Skeletal muscle tissue (tissue), 4 donors: ENCODE measurements around the gene FLOT1. TPM values are rescaled to one million over a fixed set of nuclear protein-coding genes. Genes with fewer than 3 reads are reported as not detected.

Experiments used
- H3K27ac ChIP-seq: one replicate; pipeline ENCODE4 v1.7.0; 2013; ENCODE audit warnings: mild to moderate bottlenecking, low read depth, low read length, inconsistent platforms
- H3K27me3 ChIP-seq, 3 donors: one replicate each; pipeline ENCODE4 v1.7.0; 2013; ENCODE audit warnings: low read length in 3 of 3; ENCODE audit not compliant: control insufficient read depth in 3 of 3, insufficient read depth in 3 of 3
- H3K36me3 ChIP-seq, 3 donors: one replicate each; pipeline ENCODE4 v1.7.0; 2013; ENCODE audit warnings: low read length in 3 of 3; ENCODE audit not compliant: control insufficient read depth in 3 of 3, insufficient read depth in 3 of 3
- H3K4me1 ChIP-seq, 3 donors: one replicate each; pipeline ENCODE4 v1.7.0; 2013; ENCODE audit warnings: low read length in 3 of 3, mild to moderate bottlenecking in 3 of 3; ENCODE audit not compliant: control insufficient read depth in 3 of 3, insufficient read depth in 3 of 3
- H3K4me3 ChIP-seq, 3 donors: one replicate each; pipeline ENCODE4 v1.7.0; 2013; ENCODE audit warnings: low read length in 3 of 3
- H3K9ac ChIP-seq, 3 donors: one replicate each; pipeline ENCODE4 v1.7.0; 2013; ENCODE audit warnings: low read length in 3 of 3, mild to moderate bottlenecking in 3 of 3, moderate library complexity in 2 of 3, low read depth in 1 of 3
- H3K9me3 ChIP-seq, 3 donors: one replicate each; pipeline ENCODE4 v1.7.0; 2013; ENCODE audit warnings: low read length in 3 of 3; ENCODE audit not compliant: control insufficient read depth in 3 of 3
- total RNA-seq: library from RNA; depleted of rRNA; stranded (reverse); fragments of >200 nt; gene quantifications from one replicate; pipeline ENCODE4 v1.2.3, GENCODE V29; 2014
- donor health status: Osteomylitis.

The FLOT1 gene
- total RNA-seq, 1 donor from 2014 or later: 44.9 TPM

GRCh38 chr6:30735668-30736314, 6.7 kb downstream of the FLOT1 start:
- Histone ChIP-seq H3K4me3 (no peak overlapping the region), H3K27me3 (no peaks in the 10 kb centered on the region), H3K36me3 (peaks cover 57 to 71% (median 69%) of the 10 kb centered on the region in 3 donors), H3K27ac (no peak overlapping the region), H3K4me1 (peaks cover 5 to 16% (median 10%) of the 10 kb centered on the region in 3 donors), H3K9me3 (no peaks in the 10 kb centered on the region), H3K9ac (no peak overlapping the region)

GRCh38 chr6:30732237-30732943, 10.1 kb downstream of the FLOT1 start:
- Histone ChIP-seq H3K36me3 (peaks cover 48 to 67% (median 64%) of the 10 kb centered on the region in 3 donors), H3K27me3 (no peaks in the 10 kb centered on the region), H3K27ac (no peak overlapping the region), H3K4me3 (no peak overlapping the region), H3K9ac (no peak overlapping the region), H3K9me3 (no peaks in the 10 kb centered on the region), H3K4me1 (peaks cover 3 to 10% (median 4%) of the 10 kb centered on the region in 3 donors)

DNA sequence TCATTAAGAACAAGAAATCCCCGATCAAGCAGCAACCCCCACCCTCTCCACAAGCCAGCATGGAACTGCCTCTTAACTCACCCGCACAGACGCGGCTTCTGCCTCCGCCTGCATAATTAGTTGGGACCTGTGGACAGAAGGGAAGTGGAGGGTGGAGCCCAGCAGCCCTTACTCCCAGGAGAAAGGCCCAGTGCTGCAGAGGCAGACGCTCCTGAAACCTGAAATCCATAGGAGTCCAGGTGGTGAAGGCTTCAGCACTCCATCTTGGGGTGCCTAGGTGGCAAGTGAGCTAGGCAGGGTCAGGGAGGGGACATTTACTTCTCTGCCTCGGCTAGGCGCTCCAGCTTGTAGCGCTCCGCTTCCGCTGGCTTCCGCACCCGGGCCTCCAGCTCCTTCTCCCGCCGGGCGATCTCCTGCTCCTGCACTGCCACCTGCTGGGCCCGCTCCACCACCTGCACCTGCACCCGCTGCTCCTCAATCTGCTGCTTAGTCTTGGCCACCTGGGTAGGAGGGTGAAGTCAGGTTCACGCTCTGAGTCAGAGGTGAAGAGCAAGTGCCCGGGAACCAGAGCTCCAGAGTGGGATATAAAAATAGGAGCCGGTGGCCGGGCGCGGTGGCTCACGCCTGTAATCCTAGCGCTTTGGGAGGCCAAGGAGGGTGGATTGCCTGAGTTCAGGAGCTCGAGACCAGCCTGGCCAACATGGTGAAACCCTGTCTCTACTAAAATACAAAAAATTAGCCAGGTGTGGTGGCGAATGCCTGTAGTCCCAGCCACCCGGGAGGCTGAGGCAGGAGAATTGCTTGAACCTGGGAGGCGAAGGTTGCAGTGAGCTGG, 11.7 kb downstream of the FLOT1 start:
- H3K4me3 ChIP-seq: no peak overlapping the region
- peaks cover 4 to 6% (median 6%) of the 10 kb centered on the region in 3 donors for H3K4me1 ChIP-seq
- H3K9ac ChIP-seq: no peak overlapping the region
- peaks cover 44 to 70% (median 60%) of the 10 kb centered on the region in 3 donors for H3K36me3 ChIP-seq
- no peaks in the 10 kb centered on the region for H3K27me3 ChIP-seq
- no peaks in the 10 kb centered on the region for H3K9me3 ChIP-seq
- H3K27ac ChIP-seq: no peak overlapping the region

GRCh38 chr6:30727920-30728553, 14.4 kb downstream of the FLOT1 start:
- no peaks in the 10 kb centered on the region for H3K9me3 ChIP-seq
- peaks cover 10 to 26% (median 16%) of the 10 kb centered on the region in 3 donors for H3K4me1 ChIP-seq
- H3K4me3 ChIP-seq: no peak overlapping the region
- no peaks in the 10 kb centered on the region for H3K27me3 ChIP-seq
- no peak overlapping the region for H3K9ac ChIP-seq
- peaks cover 52 to 76% (median 70%) of the 10 kb centered on the region in 3 donors for H3K36me3 ChIP-seq
- no peak overlapping the region for H3K27ac ChIP-seq

GRCh38 chr6:30726506-30727413, 15.7 kb downstream of the FLOT1 start:
- H3K4me3 ChIP-seq: no peak overlapping the region
- H3K27ac ChIP-seq: no peak overlapping the region
- H3K27me3 ChIP-seq: no peaks in the 10 kb centered on the region
- H3K4me1 ChIP-seq: peaks cover 22 to 37% (median 27%) of the 10 kb centered on the region in 3 donors
- H3K9me3 ChIP-seq: no peaks in the 10 kb centered on the region
- H3K9ac ChIP-seq: no peak overlapping the region
- peaks cover 49 to 70% (median 63%) of the 10 kb centered on the region in 3 donors for H3K36me3 ChIP-seq

GRCh38 chr6:30725713-30726505, 16.6 kb downstream of the FLOT1 start:
- Histone ChIP-seq H3K9me3 (no peaks in the 10 kb centered on the region), H3K4me3 (no peak overlapping the region), H3K27ac (no peak overlapping the region), H3K27me3 (no peaks in the 10 kb centered on the region), H3K4me1 (peaks cover 23 to 41% (median 31%) of the 10 kb centered on the region in 3 donors), H3K36me3 (peaks cover 48 to 65% (median 63%) of the 10 kb centered on the region in 3 donors), H3K9ac (no peak overlapping the region)

- Histone ChIP-seq H3K9me3 (no peaks in the 10 kb centered on the region), H3K27me3 (no peaks in the 10 kb centered on the region), H3K27ac (no peak overlapping the region), H3K4me3 (no peak overlapping the region), H3K36me3 (peaks cover 40 to 57% (median 55%) of the 10 kb centered on the region in 3 donors), H3K9ac (no peak overlapping the region), H3K4me1 (peaks cover 20 to 38% (median 27%) of the 10 kb centered on the region in 3 donors)
These were observed 17.4 kb downstream of the FLOT1 start for GRCh38 chr6:30724906-30725667.
